GM10266 (cell line): ENCODE results near the gene SNTB2.

ENCODE experiments used
- DNase-seq: peaks from one replicate; pipeline ENCODE4 v3.0.0; 2012; ENCODE audit errors: extremely low spot score
- CTCF ChIP-seq: IDR thresholded peaks from 2 replicates; pipeline ENCODE4 v1.5.1; 2012; ENCODE audit warnings: mild to moderate bottlenecking, low read depth; ENCODE audit not compliant: control insufficient read depth, insufficient read depth; ENCODE audit errors: missing control alignments

Gene SNTB2

DNA sequence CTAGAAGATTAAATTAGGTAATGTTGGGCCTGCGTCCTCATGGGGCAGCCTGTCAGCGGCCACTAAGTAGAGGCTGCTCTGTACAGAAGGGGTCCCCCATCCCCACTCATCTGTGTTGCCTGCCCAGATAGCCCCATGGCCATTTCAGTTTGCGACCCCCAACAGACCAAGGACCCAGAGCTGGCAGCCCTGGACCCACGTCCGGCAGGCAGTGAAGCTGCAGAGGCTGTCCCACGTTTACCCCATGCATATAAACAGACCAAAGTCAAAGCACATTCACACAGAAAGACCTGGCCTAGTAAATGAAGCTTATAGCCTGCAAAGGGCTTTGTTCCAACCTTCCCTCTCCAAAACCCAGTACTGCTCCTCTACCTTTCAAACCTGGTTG lies 138.8 kb downstream of the SNTB2 start:
- DNase-seq: no peak
- no peak for TF ChIP-seq CTCF

GRCh38 chr16:69326172-69326873 lies 139.4 kb downstream of the SNTB2 start:
- DNase-seq: no peak
- TF ChIP-seq CTCF: no peak

DNA sequence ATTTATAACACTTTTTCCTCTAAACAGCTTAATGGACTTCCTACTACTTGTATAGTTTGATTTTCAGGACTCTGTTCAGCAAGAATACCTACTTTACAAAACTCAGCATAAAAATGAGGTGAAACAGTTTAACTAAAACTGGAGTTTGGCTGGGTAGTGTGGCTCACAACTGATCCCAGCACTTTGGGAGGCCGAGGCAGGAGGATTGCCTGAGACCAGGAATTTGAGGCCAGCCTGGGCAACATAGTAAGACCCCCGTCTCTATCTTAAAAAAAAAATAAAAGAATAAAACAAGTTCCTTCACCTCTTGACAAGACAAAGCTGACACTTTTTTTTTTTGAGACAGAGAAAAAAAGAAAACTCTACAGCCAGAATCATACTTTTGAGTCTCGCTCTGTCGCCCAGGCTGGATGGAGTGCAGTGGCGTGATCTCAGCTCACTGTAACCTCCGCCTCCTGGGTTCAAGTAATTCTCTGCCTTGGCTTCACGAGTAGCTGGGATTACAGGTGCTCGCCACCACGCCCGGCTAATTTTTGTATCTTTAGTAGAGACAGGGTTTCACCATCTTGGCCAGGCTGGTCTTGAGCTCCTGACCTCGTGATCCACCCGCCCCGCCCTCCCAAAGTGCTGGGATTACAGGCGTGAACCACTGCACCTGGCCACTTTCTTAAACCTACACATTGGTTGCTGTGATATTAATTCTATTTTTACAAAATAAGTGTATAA lies 140.8 kb downstream of the SNTB2 start:
- no peak for TF ChIP-seq CTCF
- no peak for DNase-seq

GRCh38 chr16:69328854-69329316 lies 141.9 kb downstream of the SNTB2 start:
- no peak for TF ChIP-seq CTCF
- DNase-seq: no peak

- TF ChIP-seq CTCF: no peak
- peak; percentile 64 for DNase-seq
Observed at GRCh38 chr16:69329369-69330285, 142.7 kb downstream of the SNTB2 start.

- DNase-seq: peak; percentile 96
- peak; percentile 9 for TF ChIP-seq CTCF
Observed at GRCh38 chr16:69330286-69331109, 143.5 kb downstream of the SNTB2 start, which contains the start of gene PDF. Gene PDF, minus strand, starts transcription at chr16:69330588. Its CDS starts 18 bp downstream, at chr16:69330570.
